SJSA1 (cell line): ENCODE results near the gene HOXA6. TPM values are rescaled to one million over a fixed set of nuclear protein-coding genes. Genes with fewer than 3 reads are reported as not detected.

Experiments
- DNase-seq, 2 experiments: peaks; one replicate each; pipeline ENCODE4 v3.0.0-alpha.2; 2015 to 2020; ENCODE audit warnings: low spot score in 2 of 2, low read depth in 1 of 2
- H3K27ac ChIP-seq: fragments of 250-450 bp; sonication (Bioruptor Pico); 2 replicates; pipeline ENCODE4 v1.5.1; 2020; ENCODE audit warnings: mild to moderate bottlenecking, moderate library complexity
- H3K27me3 ChIP-seq: fragments of 250-450 bp; sonication (Bioruptor Pico); replicated peaks from 2 replicates; pipeline ENCODE4 v1.5.1; 2020; ENCODE audit warnings: mild to moderate bottlenecking, moderate library complexity
- H3K36me3 ChIP-seq: fragments of 250-450 bp; sonication (Bioruptor Pico); 2 replicates; pipeline ENCODE4 v1.5.1; 2020; ENCODE audit warnings: mild to moderate bottlenecking
- H3K4me1 ChIP-seq: fragments of 250-450 bp; sonication (Bioruptor Pico); replicated peaks from 2 replicates; pipeline ENCODE4 v1.6.1; 2021; ENCODE audit warnings: mild to moderate bottlenecking
- H3K4me3 ChIP-seq: fragments of 250-450 bp; sonication (Bioruptor Pico); 2 replicates; pipeline ENCODE4 v1.5.1; 2020; ENCODE audit warnings: mild to moderate bottlenecking
- H3K9me3 ChIP-seq: fragments of 250-450 bp; sonication (Bioruptor Pico); replicated peaks from 2 replicates; pipeline ENCODE4 v1.5.1; 2020; ENCODE audit warnings: mild to moderate bottlenecking
- total RNA-seq: library from RNA; depleted of rRNA; stranded (reverse); fragments of >200 nt; shearing (Covaris generic); gene quantifications from 2 replicates; pipeline ENCODE4 v1.2.3, GENCODE V29; 2014; rRNA removed

The HOXA6 gene
- total RNA-seq, 1 experiment from 2014 or later = 0.79 TPM

- DNase-seq = no peak
- Histone ChIP-seq H3K9me3 (no peaks in the 10 kb centered on the region), H3K4me3 (peak overlapping the region; percentile 65), H3K27ac (no peak overlapping the region), H3K36me3 (peaks cover 35% of the 10 kb centered on the region), H3K4me1 (peaks cover 26% of the 10 kb centered on the region), H3K27me3 (no peaks in the 10 kb centered on the region)
These were observed 49.6 kb downstream of the HOXA6 start for GRCh38 chr7:27097686-27098577.

- peak overlapping the region; percentile 65 for H3K4me3 ChIP-seq
- peaks cover 35% of the 10 kb centered on the region for H3K36me3 ChIP-seq
- no peaks in the 10 kb centered on the region for H3K9me3 ChIP-seq
- no peaks in the 10 kb centered on the region for H3K27me3 ChIP-seq
- DNase-seq = peak in 1 of 2 experiments; percentile 16
- peak overlapping the region; percentile 59 for H3K27ac ChIP-seq
- peaks cover 35% of the 10 kb centered on the region for H3K4me1 ChIP-seq
These were observed 50.6 kb downstream of the HOXA6 start for GRCh38 chr7:27096768-27097514.

GRCh38 chr7:27095897-27096767 lies 51.4 kb downstream of the HOXA6 start, which contains the start of gene HOXA1:
Gene HOXA1, minus strand, starts transcription at chr7:27096000. Its CDS starts 88 bp downstream, at chr7:27095912.
- Histone ChIP-seq H3K27me3 (no peaks in the 10 kb centered on the region), H3K36me3 (peaks cover 33% of the 10 kb centered on the region), H3K4me1 (peaks cover 44% of the 10 kb centered on the region), H3K9me3 (no peaks in the 10 kb centered on the region), H3K27ac (peak within 1 kb of the TSS; percentile 62), H3K4me3 (peak within 1 kb of the TSS; percentile 65)
- DNase-seq = peak; percentile 80 to 95

Other genes with a start within 250 kb of the HOXA6 start
- 2.0 and 5.8 TPM in 2 replicates for gene HOXA1, start 51.8 kb downstream of the HOXA6 start, total RNA-seq
- gene HOXA2, start 45.1 kb downstream of the HOXA6 start, total RNA-seq = 0.47 and 2.3 TPM in 2 replicates
- gene HOXA4, start 17.0 kb downstream of the HOXA6 start, total RNA-seq = 0.58 TPM in 1 of 2 replicates, not detected in the other
- gene HOXA5, start 4.1 kb downstream of the HOXA6 start, total RNA-seq = 0.79 and 0.81 TPM in 2 replicates
- 0.13 and 1.8 TPM in 2 replicates for gene HOXA3, start 4.8 kb upstream of the HOXA6 start, total RNA-seq
- gene HOXA7, start 8.9 kb upstream of the HOXA6 start, total RNA-seq = 0.09 and 2.9 TPM in 2 replicates
- 7.0 and 16.3 TPM in 2 replicates for gene HOXA9, start 17.8 kb upstream of the HOXA6 start, total RNA-seq
- 8.6 and 15.5 TPM in 2 replicates for gene HOXA10, start 26.5 kb upstream of the HOXA6 start, total RNA-seq
- gene HOXA11, start 37.5 kb upstream of the HOXA6 start, total RNA-seq = 4.4 and 5.9 TPM in 2 replicates
- gene HOXA13, start 52.3 kb upstream of the HOXA6 start, total RNA-seq = 1.7 and 2.5 TPM in 2 replicates
- gene EVX1, start 95.0 kb upstream of the HOXA6 start, total RNA-seq = not detected in 2 replicates